ENCODE measurements around the gene RTF1.

GRCh38 chr15:41401904-41402267 is 15.0 kb upstream of the RTF1 start:
- no peak for TF ChIP-seq POLR2A (IDR thresholded peaks at IDR 0.05)
- no peak for TF ChIP-seq CTCF (IDR thresholded peaks at IDR 0.05)

Data from lower leg skin (tissue), 3 donors.